Stimulated activated naive B cell treated with anti-CD40 and anti-IgM and Interleukin-4, amounts not matched to agents 10 μg/mL and 1 μg/mL and 100 μg/mL, for 72 hours (primary cell): Measurements from ENCODE around the gene PXDN.

Source experiments
- ATAC-seq, 2 donors: fragments of 150-1000 bp; cut with Tn5 transposase; replicated peaks; 2 replicates each; pipeline ENCODE4 v1.10.0; 2021; ENCODE audit warnings: moderate library complexity in 1 of 2
- DNase-seq: peaks from one replicate; pipeline ENCODE4 v3.0.0; 2021
- H3K27ac Mint-ChIP-seq: one replicate; pipeline ENCODE4 v1.8.0; 2022; ENCODE audit warnings: mild to moderate bottlenecking, mixed read lengths
- H3K27me3 Mint-ChIP-seq, 2 donors: one replicate each; pipeline ENCODE4 v1.8.0; 2022; ENCODE audit warnings: mixed read lengths in 2 of 2
- H3K36me3 Mint-ChIP-seq, 2 donors: one replicate each; pipeline ENCODE4 v1.8.0; 2022; ENCODE audit warnings: mixed read lengths in 2 of 2, mild to moderate bottlenecking in 1 of 2
- H3K4me1 Mint-ChIP-seq, 2 donors: one replicate each; pipeline ENCODE4 v1.8.0; 2022; ENCODE audit warnings: mixed read lengths in 2 of 2, mild to moderate bottlenecking in 1 of 2
- H3K4me3 Mint-ChIP-seq, 2 donors: one replicate each; pipeline ENCODE4 v1.8.0; 2022; ENCODE audit warnings: mild to moderate bottlenecking in 2 of 2, mixed read lengths in 2 of 2, moderate library complexity in 1 of 2
- H3K9me3 Mint-ChIP-seq, 2 donors: one replicate each; pipeline ENCODE4 v1.8.0; 2022; ENCODE audit warnings: mixed read lengths in 2 of 2, mild to moderate bottlenecking in 1 of 2

PXDN gene, protein sequence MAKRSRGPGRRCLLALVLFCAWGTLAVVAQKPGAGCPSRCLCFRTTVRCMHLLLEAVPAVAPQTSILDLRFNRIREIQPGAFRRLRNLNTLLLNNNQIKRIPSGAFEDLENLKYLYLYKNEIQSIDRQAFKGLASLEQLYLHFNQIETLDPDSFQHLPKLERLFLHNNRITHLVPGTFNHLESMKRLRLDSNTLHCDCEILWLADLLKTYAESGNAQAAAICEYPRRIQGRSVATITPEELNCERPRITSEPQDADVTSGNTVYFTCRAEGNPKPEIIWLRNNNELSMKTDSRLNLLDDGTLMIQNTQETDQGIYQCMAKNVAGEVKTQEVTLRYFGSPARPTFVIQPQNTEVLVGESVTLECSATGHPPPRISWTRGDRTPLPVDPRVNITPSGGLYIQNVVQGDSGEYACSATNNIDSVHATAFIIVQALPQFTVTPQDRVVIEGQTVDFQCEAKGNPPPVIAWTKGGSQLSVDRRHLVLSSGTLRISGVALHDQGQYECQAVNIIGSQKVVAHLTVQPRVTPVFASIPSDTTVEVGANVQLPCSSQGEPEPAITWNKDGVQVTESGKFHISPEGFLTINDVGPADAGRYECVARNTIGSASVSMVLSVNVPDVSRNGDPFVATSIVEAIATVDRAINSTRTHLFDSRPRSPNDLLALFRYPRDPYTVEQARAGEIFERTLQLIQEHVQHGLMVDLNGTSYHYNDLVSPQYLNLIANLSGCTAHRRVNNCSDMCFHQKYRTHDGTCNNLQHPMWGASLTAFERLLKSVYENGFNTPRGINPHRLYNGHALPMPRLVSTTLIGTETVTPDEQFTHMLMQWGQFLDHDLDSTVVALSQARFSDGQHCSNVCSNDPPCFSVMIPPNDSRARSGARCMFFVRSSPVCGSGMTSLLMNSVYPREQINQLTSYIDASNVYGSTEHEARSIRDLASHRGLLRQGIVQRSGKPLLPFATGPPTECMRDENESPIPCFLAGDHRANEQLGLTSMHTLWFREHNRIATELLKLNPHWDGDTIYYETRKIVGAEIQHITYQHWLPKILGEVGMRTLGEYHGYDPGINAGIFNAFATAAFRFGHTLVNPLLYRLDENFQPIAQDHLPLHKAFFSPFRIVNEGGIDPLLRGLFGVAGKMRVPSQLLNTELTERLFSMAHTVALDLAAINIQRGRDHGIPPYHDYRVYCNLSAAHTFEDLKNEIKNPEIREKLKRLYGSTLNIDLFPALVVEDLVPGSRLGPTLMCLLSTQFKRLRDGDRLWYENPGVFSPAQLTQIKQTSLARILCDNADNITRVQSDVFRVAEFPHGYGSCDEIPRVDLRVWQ (N-terminal part only)

DNA sequence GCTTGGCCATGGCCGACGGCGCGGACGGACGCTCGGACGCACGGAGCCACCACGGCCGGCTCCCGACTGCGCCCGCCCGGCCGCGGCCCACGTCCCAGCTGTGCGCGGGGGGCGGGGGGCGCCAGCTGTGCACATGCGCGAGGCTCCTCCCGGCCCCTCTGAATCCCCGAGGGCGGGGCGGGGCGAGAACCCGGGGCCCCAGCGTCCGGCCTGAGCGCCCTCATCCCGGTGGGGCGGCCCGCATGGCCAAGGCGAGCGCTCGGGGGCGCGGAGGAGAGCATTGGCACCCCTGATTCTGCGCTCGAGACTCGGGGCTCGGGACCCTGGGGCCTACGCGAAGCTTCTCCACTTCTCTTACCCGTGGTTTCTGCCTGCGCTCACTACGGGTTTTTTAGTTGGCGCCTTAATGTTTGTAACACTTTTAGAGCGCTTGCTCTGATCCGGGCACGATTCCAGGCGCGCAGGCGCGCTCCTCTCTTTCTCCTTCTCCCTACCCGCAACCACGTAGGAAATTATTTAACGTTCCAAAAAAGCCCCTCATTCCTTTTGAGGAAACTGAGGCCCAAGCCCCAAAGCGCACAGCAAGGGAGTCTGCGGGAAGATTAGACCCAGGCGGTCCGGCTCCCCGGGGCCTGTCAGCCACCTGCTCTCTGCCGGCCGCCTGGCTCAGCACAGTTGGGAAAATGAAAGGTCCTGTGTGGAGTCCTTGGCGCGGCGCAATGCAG is at the start of gene PXDN:
Gene PXDN, minus strand, starts transcription at position 70 of the 725 bp plus-strand sequence. Its CDS starts 60 bp downstream, at position 10.
- H3K27me3 Mint-ChIP-seq: peaks cover 57 to 61% of the 10 kb centered on the region in 2 donors

DNA sequence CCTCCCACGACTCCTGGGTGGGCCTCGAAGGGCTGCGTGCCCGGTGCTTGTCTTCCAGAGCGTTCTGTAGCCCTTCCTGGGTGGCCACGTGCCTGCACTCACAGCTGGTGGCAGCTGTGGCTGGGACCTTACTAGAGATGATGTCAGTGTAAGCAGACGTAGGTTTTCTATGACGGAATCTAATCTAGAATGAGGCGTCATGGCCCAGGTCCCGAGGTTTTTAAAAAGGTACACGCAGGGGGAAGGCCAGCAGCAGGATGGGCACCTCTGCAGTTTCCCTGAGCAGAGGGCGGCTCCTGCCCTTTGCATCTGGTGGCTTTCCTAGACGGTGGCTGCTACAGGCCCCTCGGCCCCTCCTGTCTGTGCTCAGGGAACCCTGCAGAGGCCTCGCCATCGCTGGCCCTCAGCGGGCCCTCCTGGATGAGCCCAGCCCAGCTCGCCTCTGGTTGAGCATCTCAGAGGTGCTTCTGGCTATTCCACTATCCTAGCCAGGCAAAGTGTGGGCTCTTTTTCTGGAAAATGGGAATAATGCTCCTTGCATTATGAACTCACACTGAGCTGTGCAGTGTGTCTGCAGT is 49.6 kb upstream of the PXDN start:
- Mint-ChIP-seq H3K27ac (no peak overlapping the region), H3K36me3 (no peaks in the 10 kb centered on the region), H3K9me3 (no peaks in the 10 kb centered on the region), H3K4me3 (no peak overlapping the region), H3K27me3 (peaks cover 20 to 21% of the 10 kb centered on the region in 2 donors), H3K4me1 (peaks cover 0 to 4% of the 10 kb centered on the region in 2 donors)
- DNase-seq (no peak), ATAC-seq (no peak)

More for the DNA sequence above, at the start of gene PXDN:
- DNase-seq (peak; percentile 13), ATAC-seq (peak; percentile 6 to 9)
- no peaks in the 10 kb centered on the region for H3K9me3 Mint-ChIP-seq
- H3K4me3 Mint-ChIP-seq: peak within 1 kb of the TSS; percentile 83 to 84
- H3K36me3 Mint-ChIP-seq: peaks cover 0 to 4% of the 10 kb centered on the region in 2 donors
- peaks cover 9 to 24% of the 10 kb centered on the region in 2 donors for H3K4me1 Mint-ChIP-seq
- H3K27ac Mint-ChIP-seq: no peak within 1 kb of the TSS

DNA sequence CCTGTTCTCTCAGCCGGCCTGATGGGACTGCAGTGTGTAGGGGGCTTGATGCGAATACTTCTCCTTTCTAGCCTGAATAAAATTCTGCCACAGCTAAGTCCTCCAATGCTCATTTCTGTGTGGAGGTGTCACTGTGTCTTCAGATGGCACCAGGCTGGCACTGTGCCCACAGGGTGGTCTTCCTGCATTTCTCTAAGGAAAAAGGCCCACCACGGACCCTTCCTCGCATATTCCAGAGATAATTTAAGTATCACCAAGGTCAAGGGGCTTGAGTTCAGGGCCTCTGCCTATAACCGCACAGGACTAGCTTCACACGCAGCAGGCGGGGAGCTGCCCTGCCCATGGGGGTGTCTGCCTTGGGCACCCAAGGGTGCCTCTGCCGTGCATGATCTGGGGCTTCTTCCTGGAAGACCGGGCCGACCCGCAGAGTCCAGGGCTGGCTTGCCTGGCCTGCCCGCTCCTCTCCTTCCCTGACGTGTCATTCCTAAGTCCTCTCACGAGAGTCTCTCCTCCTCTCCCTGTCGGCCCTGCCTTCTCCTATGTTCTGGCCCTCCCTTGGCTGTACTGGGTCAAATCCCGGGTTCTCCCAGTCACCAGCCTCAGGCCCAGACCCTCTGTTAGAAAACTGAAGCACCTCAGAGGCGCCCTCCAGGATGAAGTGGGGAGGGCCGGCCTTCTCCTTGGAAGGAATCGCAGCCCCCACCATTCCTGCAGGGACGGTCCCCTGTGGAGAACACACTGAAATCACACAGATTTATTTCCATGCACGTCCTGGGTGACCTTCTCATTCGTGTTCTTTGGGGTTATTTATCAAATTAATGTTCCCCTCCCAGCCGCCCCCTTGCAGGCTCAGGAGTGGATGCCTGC is 48.9 kb upstream of the PXDN start:
- no peaks in the 10 kb centered on the region for H3K9me3 Mint-ChIP-seq
- peak overlapping the region; percentile 74 for H3K27ac Mint-ChIP-seq
- H3K36me3 Mint-ChIP-seq: no peaks in the 10 kb centered on the region
- ATAC-seq (no peak), DNase-seq (no peak)
- peaks cover 20 to 21% of the 10 kb centered on the region in 2 donors for H3K27me3 Mint-ChIP-seq
- H3K4me3 Mint-ChIP-seq: no peak overlapping the region
- peaks cover 0 to 2% of the 10 kb centered on the region in 2 donors for H3K4me1 Mint-ChIP-seq

DNA sequence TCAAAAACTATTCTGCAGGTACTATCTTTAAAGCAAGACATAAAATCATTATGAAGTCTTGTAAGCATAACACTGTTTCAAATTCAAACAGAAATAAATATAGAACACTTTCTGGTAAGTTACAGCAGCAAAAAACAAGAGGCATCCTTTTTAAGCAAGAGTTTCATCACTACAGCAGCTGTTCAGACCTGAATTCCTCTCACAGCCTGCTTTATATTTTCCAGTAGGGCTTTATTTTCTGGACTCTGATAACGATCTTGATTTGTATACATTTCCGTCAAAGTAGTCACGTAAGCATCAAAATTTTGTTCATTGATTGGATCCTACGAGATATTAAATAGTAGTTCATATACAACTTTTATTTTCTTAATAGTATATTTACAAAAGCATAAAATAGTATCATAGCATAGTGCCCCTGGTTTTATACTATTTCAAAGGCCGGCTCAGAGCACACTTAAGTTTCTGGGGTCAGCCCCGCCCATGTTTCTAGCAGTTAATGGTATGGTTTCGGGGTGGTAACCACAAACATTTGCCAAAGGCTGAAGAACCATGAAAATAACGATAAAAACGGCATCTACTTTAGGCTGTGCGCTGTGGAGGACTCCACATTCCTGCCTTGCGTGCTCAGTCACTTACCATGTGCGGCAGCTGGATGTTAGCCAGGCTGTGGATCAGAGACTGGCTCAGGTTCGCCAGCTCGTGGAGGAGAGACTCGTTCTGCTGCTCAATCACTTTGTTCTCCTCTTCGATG is 47.5 kb upstream of the PXDN start:
- no peak overlapping the region for H3K4me3 Mint-ChIP-seq
- no peak for ATAC-seq
- no peaks in the 10 kb centered on the region for H3K36me3 Mint-ChIP-seq
- H3K27me3 Mint-ChIP-seq: peaks cover 23 to 24% of the 10 kb centered on the region in 2 donors
- no peak overlapping the region for H3K27ac Mint-ChIP-seq
- no peaks in the 10 kb centered on the region for H3K4me1 Mint-ChIP-seq
- DNase-seq: no peak
- no peaks in the 10 kb centered on the region for H3K9me3 Mint-ChIP-seq

DNA sequence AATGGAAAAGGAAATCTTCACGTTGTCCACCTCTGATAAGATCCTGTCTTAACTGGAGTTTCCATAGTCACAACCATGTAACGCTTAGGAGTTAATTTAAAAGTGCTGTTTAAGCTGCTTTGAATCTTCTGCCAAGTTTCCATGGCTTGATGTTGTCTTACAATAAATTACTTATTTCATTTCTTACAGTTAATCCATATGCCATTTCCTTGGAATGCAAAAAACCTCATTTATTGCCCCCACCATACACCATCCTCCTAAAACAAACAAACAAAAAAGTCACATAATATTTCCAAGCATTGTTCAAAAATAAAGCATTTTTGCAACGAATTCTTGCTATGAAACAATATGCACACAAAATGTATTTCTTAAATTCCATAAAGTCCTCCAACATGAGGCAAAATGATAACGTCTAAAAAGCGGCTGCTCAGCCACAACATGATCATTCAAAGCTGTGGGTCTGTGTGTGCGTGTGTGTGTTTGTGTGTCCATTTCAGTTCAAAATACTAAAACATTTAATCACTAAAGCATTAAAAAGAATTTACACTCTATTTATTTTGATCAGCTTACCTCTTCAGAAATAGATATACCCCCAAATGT is 46.8 kb upstream of the PXDN start:
- Mint-ChIP-seq H3K9me3 (no peaks in the 10 kb centered on the region), H3K27ac (no peak overlapping the region)

DNA sequence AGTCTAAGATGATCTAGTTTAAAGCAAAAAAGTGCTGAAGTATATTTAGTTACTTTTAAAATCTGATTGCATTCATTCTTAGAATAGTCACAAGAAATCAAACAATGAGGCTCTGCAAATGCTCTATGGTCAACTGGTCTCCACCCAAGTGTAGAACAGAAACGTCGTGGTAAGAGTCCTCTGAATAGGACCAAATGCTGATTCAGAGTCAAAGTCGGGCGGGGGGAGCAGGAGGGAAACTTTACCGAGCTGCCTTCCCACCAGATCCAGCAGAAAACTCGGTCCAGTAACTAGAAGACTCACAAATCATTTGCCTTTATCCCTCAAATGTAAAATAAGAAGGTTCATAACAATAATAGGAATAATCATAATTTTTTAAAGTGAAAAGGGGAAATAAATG is 46.2 kb upstream of the PXDN start:
- Mint-ChIP-seq H3K9me3 (no peaks in the 10 kb centered on the region), H3K4me1 (no peaks in the 10 kb centered on the region), H3K36me3 (no peaks in the 10 kb centered on the region), H3K4me3 (no peak overlapping the region), H3K27me3 (peaks cover 12 to 14% of the 10 kb centered on the region in 2 donors), H3K27ac (no peak overlapping the region)
- DNase-seq (no peak), ATAC-seq (no peak)

More for the DNA sequence above, 46.8 kb upstream of the PXDN start:
- ATAC-seq: no peak
- Mint-ChIP-seq H3K27me3 (peaks cover 16 to 17% of the 10 kb centered on the region in 2 donors), H3K4me1 (no peaks in the 10 kb centered on the region), H3K4me3 (no peak overlapping the region), H3K36me3 (no peaks in the 10 kb centered on the region)
- DNase-seq: no peak

DNA sequence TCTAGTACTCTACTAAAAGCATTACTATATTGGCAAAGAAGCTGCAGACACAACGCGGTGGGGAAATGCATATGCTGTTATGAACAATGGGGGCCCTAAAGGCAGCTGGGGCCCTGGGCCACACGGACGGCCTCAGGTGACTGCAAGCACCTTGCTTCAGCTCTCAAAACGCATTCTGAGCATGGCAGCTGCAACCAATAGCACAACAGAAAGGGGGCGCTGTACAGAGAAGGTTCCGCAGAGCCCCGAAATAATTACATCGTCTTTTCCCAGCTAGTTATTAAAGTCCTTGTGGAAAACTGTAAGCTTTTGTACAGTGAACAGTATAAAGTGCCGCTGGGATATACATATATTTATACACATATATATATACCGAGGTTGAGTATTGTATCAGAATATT is 45.3 kb upstream of the PXDN start:
- H3K4me1 Mint-ChIP-seq: no peaks in the 10 kb centered on the region
- no peaks in the 10 kb centered on the region for H3K9me3 Mint-ChIP-seq
- no peak for DNase-seq
- H3K36me3 Mint-ChIP-seq: no peaks in the 10 kb centered on the region
- ATAC-seq: no peak
- H3K27me3 Mint-ChIP-seq: peaks cover 12 to 15% of the 10 kb centered on the region in 2 donors
- no peak overlapping the region for H3K4me3 Mint-ChIP-seq
- H3K27ac Mint-ChIP-seq: no peak overlapping the region

DNA sequence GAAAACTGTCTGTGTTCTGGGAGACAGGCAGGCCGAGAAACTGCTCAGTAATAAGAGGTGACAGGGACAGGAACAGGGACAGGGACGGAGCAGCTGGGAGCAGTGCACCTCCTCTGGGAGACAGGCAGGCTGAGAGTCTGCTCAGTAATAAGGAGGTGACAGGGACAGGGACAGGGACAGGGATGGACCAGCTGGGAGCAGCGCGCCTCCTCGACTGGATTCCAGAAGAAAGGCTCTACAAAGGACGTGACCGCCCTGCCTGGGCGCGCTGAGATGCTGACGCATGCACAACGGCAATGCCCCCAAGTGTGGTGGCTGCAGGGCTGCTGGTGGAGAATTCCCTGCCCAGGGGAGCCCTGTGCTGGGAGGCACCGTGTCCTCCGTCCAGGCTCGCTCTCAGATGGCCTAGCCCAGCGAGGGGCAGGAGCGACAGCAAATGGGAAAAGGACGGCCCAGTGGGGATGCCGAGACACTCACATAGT is 44.2 kb upstream of the PXDN start:
- Mint-ChIP-seq H3K9me3 (no peaks in the 10 kb centered on the region), H3K4me1 (no peaks in the 10 kb centered on the region), H3K4me3 (no peak overlapping the region)

DNA sequence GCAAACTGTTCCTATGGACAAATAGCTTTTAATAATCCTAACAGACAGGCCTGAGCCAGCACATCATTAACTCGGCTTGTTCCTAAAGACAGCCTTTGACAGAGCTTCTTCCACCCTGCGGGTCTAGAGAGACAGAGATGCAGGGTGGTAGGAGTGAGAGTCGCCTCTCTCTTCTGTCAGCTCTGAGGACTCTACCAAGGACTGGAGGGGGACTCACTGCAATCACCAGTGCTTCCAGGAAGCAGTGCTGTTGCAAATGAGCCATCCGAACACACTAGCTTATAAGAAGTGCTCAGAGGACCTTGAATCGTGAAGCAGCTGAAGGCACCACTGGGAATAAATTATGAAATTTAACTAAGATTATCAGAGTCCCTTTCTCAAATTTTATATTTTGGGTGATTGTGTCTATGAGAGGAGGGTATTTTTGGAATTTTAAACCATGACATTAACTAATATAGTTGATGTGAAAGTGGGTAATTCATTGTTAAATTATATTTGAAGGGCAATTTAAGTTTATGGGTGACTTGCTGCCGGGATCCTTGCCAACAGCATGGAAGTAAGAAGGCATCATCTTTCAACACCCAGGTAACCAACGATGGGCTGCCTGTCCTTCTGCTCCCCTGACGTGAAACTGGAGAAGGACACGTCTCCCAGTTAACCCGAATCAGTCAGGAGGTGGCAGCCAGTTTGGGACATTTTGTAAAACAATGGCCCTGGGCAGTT is 43.6 kb upstream of the PXDN start:
- H3K9me3 Mint-ChIP-seq: no peaks in the 10 kb centered on the region
- peaks cover 14 to 18% of the 10 kb centered on the region in 2 donors for H3K27me3 Mint-ChIP-seq
- DNase-seq: no peak

More for the DNA sequence above, 44.2 kb upstream of the PXDN start:
- no peaks in the 10 kb centered on the region for H3K36me3 Mint-ChIP-seq
- peaks cover 13 to 17% of the 10 kb centered on the region in 2 donors for H3K27me3 Mint-ChIP-seq
- ATAC-seq: no peak
- DNase-seq: no peak
- no peak overlapping the region for H3K27ac Mint-ChIP-seq

DNA sequence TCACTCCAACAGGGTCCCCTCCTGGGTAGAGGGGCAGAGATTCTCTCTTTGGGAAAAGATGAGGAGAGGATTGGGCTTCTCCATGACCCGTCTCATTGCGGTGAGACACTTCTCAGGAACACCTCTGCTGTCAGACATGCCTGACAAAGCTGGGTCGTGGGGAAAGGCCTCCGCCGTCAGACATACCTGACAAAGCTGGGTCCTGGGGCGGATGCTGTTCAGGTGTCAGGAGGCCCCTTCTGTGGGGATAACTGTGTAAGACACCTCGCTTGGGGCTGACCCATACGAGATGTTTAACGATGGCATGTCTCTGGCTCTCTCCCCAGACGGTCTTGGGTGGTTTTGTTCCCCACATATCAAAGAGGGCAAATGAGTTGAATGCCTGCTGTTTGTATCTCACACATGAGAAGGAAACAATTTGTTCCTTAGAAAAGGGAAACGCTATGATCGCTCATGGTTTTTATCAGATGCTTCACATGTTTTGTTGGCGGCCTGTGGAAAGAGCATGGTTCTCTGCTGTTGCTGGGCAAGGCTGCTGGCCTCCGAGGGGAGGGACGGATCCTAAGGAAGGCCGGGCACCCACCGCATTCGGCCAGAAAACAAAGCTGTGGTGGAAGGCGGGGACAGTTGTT is 40.8 kb upstream of the PXDN start:
- Mint-ChIP-seq H3K4me1 (no peaks in the 10 kb centered on the region), H3K27ac (no peak overlapping the region), H3K27me3 (peaks cover 24 to 33% of the 10 kb centered on the region in 2 donors), H3K9me3 (no peaks in the 10 kb centered on the region), H3K36me3 (no peaks in the 10 kb centered on the region), H3K4me3 (no peak overlapping the region)
- ATAC-seq (no peak), DNase-seq (no peak)

More for the DNA sequence above, 43.6 kb upstream of the PXDN start:
- no peaks in the 10 kb centered on the region for H3K36me3 Mint-ChIP-seq
- H3K27ac Mint-ChIP-seq: no peak overlapping the region
- no peak overlapping the region for H3K4me3 Mint-ChIP-seq
- ATAC-seq: no peak
- no peaks in the 10 kb centered on the region for H3K4me1 Mint-ChIP-seq

DNA sequence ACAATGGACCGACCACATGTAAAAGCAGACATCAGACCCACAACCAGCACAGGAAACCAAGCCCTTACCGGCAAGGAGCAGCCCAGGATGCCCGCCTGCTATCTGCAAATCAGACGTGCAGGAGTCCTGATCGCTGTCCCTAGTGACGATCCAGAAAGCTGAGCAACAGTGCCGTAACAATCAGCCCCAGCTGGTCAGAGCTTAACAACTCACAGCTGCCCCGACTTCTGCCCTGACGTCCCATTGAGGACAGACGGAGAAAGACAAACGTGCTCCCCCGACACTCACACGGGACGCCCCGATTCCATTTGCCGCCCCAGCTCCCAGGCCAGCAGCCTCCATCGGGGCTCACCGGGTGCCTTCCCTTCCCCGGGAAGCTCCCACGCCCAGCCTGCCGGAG is 39.8 kb upstream of the PXDN start:
- H3K27ac Mint-ChIP-seq: no peak overlapping the region
- peaks cover 29 to 34% of the 10 kb centered on the region in 2 donors for H3K27me3 Mint-ChIP-seq
- H3K36me3 Mint-ChIP-seq: no peaks in the 10 kb centered on the region
- no peaks in the 10 kb centered on the region for H3K9me3 Mint-ChIP-seq
- H3K4me3 Mint-ChIP-seq: no peak overlapping the region
- no peak for DNase-seq
- H3K4me1 Mint-ChIP-seq: no peaks in the 10 kb centered on the region
- ATAC-seq: no peak
